ENCODE data around the gene RABL6. TPM values are rescaled to one million over a fixed set of nuclear protein-coding genes. Genes with fewer than 3 reads are reported as not detected.
"Not testable (repeated sequence)": the region's sequence is repeated elsewhere in the genome, so short reads cannot be mapped to it uniquely, and the experiment has no call there.

RABL6 gene
- total RNA-seq, 2 donors from 2014 or later = 61.6 to 71.4 TPM

- intact Hi-C loops (cut with DNase I) = loop anchor here in 1 of 2 donors (10.0 kb wide), 1 partner anchor 46 kb away; the partner anchor contains the start of genes CCDC183 and TMEM141
- no peak for DNase-seq
- peak; percentile 39 to 47 for ATAC-seq
Measured at GRCh38 chr9:136840877-136841645, 33.3 kb downstream of the RABL6 start.

- intact Hi-C loops (cut with DNase I) = loop anchor here in 1 of 2 donors (10.0 kb wide), 1 partner anchor 47 kb away; the partner anchor contains the start of genes CCDC183 and TMEM141
- not testable (repeated sequence) for DNase-seq
- peak in 1 of 2 donors; percentile 0 for ATAC-seq
Measured at GRCh38 chr9:136841646-136842379, 34.1 kb downstream of the RABL6 start.

- intact Hi-C loops (cut with DNase I) = loop anchor here in 1 of 2 donors (10.0 kb wide), 1 partner anchor 48 kb away; the partner anchor contains the start of genes CCDC183 and TMEM141
- ATAC-seq (peak; percentile 76 to 81), DNase-seq (peak; percentile 85)
Measured at GRCh38 chr9:136842380-136842948, 34.7 kb downstream of the RABL6 start, which contains the start of gene AJM1. AJM1 (plus strand) TSS chr9:136842478; CDS start chr9:136844415, 1,937 bp downstream.

DNA sequence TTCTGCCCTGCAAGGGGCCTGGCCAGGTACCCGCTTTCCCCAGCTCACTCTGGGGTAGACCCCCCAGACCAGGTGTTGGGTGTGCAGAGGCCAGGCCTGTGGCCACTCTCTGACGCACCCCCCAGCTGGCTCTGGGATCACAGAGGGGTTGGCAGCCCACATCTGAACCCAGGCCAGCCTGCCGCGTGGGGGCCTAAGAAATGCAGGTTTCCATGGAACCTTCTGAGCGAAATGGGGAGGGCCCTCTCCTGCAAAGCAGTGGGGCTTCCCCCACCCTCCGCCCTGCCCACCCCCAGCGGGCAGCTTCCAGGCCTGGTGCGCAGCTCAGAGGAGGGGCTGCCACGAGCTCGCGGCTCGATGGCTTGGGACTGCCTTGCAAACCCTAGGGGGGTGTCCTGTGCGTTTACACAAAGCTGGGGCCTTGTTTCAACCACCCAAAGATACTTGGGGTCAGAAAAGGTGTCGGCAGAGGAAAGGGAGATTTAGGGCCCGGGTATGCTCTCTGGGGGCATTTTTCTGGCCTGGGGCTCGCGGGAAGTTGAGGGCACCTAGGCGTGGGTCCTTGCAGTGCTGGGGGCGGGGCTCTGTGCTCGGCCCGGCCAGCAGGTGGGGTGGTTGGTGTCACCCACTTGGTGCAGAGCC, 35.5 kb downstream of the RABL6 start:
- not testable (repeated sequence) for DNase-seq, ATAC-seq
- intact Hi-C loops (cut with DNase I) = loop anchor here in 1 of 2 donors (10.0 kb wide), 1 partner anchor 48 kb away; the partner anchor contains the start of genes CCDC183 and TMEM141

DNA sequence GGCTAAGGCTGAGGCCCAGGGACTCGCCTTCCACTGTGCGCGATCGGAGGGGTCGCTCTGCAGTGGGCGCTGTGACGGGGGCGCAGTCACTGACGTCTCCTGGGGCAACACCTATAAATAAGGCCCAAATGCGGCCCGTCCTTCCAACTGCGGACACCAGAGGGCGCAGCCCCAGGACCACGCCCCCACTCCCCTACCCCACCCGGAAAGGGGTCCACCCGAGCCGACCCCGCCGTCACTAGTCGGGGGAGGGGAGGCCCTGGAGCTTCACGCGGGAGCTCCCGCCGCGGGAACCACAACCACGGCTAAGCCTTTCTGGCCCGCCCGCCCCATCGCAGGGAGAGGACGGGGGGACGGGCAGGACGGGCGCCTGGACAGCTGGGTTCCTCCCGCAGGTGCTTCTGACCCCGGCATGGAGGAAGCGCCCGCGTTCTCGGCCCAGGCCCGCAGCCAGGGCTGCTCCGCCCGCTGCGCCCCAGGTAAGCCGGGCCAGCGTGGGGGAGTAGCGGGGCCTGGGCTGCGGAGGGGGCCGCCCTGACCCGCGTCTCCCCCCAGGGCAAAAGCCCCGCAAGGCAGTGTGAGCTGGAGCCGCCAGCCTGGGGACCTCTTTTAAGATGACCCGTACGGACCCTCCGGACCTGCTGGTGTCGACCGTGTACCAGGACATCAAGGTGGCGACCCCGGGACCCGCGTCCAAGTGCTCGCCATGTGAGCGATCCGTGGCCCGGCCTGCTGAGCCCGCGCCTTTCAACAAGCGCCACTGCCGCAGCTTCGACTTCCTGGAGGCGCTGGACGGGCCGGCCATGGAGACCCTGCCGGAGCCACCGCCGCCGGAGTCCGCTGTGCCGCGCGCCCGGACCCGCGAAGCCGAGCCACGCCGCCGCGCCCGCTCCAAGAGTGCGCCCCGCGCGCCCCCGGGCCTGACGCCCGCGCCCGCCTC, 36.3 kb downstream of the RABL6 start:
- intact Hi-C loops (cut with DNase I) = loop anchor here in 1 of 2 donors (10.0 kb wide), 1 partner anchor 49 kb away; the partner anchor contains the start of genes CCDC183 and TMEM141

DNA sequence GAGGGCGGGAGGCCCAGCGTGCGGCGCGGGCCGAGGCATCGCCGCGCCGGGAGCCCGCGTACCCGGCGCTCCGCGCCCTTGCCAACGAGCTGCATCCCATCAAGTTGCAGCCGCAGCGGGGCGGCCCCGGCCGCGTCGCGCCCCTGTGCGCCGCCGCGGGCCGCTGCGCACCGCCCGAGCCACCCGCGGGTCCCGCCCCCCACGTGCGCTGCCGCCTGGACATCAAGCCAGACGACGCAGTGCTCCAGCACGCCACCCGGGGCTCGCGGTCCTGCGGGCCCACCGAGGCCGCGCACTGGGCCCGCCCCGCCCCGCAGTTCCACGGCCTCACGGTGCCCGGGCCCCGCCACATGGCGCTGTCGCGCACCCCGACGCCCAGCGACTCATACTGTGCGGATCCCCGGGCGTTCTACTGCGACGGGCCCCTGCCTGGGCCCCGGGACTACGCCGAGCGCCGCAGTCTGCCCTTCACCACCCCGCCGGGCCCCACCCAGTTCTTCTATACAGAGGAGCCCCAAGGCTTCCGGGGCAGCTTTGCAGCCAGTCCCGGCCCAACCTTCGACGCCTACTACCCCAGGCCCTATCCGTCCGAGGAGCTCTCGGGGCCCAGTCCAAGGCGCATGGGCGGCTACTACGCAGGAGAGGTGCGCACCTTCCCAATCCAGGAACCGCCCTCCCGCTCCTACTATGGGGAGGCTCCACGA, 37.2 kb downstream of the RABL6 start:
- ATAC-seq = no peak
- intact Hi-C loops (cut with DNase I) = loop anchor here in 1 of 2 donors (10.0 kb wide), 1 partner anchor 50 kb away; the partner anchor contains the start of genes CCDC183 and TMEM141
- no peak for DNase-seq

More for the DNA sequence above, 36.3 kb downstream of the RABL6 start:
- peak; percentile 64 for DNase-seq
- ATAC-seq = peak in 1 of 2 donors; percentile 0

GRCh38 chr9:136845465-136846260, 37.9 kb downstream of the RABL6 start:
- DNase-seq (no peak), ATAC-seq (no peak)
- intact Hi-C loops (cut with DNase I) = loop anchor here in 1 of 2 donors (10.0 kb wide), 1 partner anchor 51 kb away; the partner anchor contains the start of genes CCDC183 and TMEM141

DNA sequence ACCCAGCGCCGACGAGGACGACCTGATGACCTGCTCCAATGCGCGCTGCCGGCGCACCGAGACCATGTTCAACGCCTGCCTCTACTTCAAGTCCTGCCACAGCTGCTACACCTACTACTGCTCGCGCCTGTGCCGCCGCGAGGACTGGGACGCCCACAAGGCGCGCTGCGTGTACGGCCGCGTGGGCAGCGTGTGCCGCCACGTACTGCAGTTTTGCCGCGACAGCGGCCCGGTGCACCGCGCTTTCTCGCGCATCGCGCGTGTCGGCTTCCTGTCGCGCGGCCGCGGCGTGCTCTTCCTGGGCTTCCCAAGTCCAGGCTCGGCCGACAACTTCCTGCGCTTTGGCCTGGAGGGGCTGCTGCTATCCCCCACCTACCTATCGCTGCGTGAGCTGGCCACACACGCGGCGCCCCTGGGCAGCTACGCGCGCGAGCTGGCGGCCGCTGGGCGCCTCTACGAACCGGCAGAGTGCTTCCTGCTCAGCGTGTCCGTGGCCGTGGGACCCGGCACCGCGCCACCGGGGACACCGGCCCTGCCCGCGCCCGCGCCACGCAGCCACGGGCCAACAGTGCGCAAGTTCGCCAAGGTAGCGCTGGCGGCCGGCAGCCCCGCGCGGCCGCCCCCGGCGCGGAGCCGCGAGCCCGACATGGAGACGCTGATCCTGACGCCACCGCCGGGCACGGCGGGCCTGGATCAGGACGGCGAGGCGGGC, 38.8 kb downstream of the RABL6 start:
- DNase-seq = no peak
- intact Hi-C loops (cut with DNase I) = loop anchor here in 1 of 2 donors (10.0 kb wide), 1 partner anchor 52 kb away; the partner anchor contains the start of genes CCDC183 and TMEM141
- no peak for ATAC-seq

DNA sequence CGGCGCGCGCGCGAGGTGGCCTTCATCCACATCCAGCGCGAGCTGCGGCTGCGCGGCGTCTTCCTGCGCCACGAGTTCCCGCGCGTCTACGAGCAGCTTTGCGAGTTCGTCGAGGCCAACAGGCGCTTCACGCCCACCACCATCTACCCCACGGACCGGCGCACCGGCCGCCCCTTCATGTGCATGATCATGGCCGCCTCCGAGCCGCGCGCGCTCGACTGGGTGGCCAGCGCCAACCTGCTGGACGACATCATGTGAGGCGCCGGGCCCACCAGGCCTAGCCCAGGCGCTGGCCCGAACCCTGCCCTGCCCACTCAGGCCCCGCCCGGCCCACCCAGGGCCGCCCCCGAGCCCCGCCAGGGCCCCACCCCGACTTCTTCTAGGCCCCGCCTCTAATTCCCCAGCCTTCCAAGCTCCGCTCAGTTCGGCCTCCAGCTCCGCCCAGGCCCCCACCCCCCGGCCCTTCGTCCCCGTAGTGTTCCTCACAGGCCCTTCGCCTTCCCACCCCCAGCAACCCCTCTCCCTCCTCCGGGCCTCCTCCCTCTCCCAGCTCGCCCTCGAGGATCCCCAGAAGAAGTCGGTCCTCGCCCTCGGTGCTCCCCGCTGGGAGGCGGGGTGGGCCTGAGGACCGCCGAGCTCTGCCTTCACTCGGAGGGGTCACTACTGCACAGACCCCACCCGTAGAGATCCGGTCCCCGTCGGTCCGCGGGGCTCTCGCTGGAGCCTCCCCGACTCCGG, 39.5 kb downstream of the RABL6 start:
- DNase-seq (peak; percentile 79), ATAC-seq (peak; percentile 7 to 42)
- intact Hi-C loops (cut with DNase I) = loop anchor here in 1 of 2 donors (10.0 kb wide), 1 partner anchor 52 kb away; the partner anchor contains the start of genes CCDC183 and TMEM141

DNA sequence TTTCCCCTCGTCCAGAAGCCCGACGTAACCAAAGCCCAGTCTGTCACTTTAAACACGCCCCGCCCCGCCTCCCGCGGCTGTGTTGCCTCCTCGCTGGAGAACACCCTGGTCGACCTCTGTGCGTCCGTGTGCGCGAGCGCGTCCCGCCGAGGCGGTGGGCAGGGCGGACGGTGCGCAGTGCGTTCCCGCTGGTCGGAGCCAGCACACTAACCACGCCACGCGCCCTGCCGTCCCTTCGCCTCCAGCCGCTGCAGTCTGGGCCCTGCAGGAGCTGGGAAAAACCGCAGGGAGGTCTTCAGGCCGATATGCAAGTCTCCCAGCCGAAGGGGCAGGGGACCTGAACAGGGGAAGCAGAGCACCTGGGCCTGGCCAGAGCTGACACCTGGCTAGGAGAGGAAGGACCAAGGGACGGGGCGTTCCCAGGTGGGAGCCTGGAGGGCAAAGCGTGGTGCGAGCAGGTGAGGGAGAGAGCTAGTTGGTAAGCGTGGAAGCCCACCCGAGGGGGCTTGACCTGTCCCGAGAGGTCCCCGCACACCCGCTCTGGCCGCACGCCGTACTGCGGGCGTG, 40.2 kb downstream of the RABL6 start:
- peak; percentile 94 for DNase-seq
- ATAC-seq = peak; percentile 41 to 63
- intact Hi-C loops (cut with DNase I) = loop anchor here in 1 of 2 donors (2.0 to 10.0 kb wide), 2 partner anchors 53 to 93 kb away; partner anchors contain the start of genes CCDC183 and TMEM141

- DNase-seq = peak; percentile 66
- intact Hi-C loops (cut with DNase I) = loop anchor here in 1 of 2 donors (2.0 to 10.0 kb wide), 2 partner anchors 54 to 92 kb away; partner anchors contain the start of genes CCDC183 and TMEM141
Measured at GRCh38 chr9:136848393-136849037, 40.8 kb downstream of the RABL6 start.

GRCh38 chr9:136849038-136849959, 41.6 kb downstream of the RABL6 start, which contains the start of gene PHPT1:
PHPT1 (plus strand) TSS chr9:136849409; CDS start chr9:136849431, 22 bp downstream.
- ATAC-seq (peak; percentile 85 to 87), DNase-seq (peak; percentile 99)
- intact Hi-C loops (cut with DNase I) = loop anchor here in 1 of 2 donors (2.0 to 10.0 kb wide), 2 partner anchors 54 to 92 kb away; partner anchors contain the start of genes CCDC183 and TMEM141

More at GRCh38 chr9:136848393-136849037, 40.8 kb downstream of the RABL6 start:
- ATAC-seq = peak; percentile 15 to 35
